Activated CD8-positive, alpha-beta memory T cell treated with anti-CD3 and anti-CD28 coated beads, Interleukin-2, amount 50 U/mL, for 1 hour (primary cell): ENCODE results near the gene MCOLN2.

ENCODE experiments used
- DNase-seq: peaks from one replicate; pipeline ENCODE4 v3.0.0-alpha.2; 2020; ENCODE audit errors: extremely low read depth

The MCOLN2 gene

GRCh38 chr1:84985365-84985764 lies 11.5 kb downstream of the MCOLN2 start:
- no peak for DNase-seq

- no peak for DNase-seq
These were observed 14.5 kb downstream of the MCOLN2 start for GRCh38 chr1:84982395-84982794.

GRCh38 chr1:84975035-84975434 lies 21.9 kb downstream of the MCOLN2 start:
- no peak for DNase-seq

- DNase-seq = no peak
These were observed 23.2 kb downstream of the MCOLN2 start for GRCh38 chr1:84973498-84974334.

GRCh38 chr1:84972377-84972987 lies 24.4 kb downstream of the MCOLN2 start:
- DNase-seq = no peak

- no peak for DNase-seq
These were observed 25.0 kb downstream of the MCOLN2 start for GRCh38 chr1:84971957-84972356.

GRCh38 chr1:84969489-84970250 lies 27.2 kb downstream of the MCOLN2 start:
- no peak for DNase-seq

GRCh38 chr1:84968865-84969264 lies 28.0 kb downstream of the MCOLN2 start:
- DNase-seq = no peak

GRCh38 chr1:84968101-84968500 lies 28.8 kb downstream of the MCOLN2 start:
- DNase-seq = no peak

- DNase-seq = no peak
These were observed 29.2 kb downstream of the MCOLN2 start for GRCh38 chr1:84967666-84968065.

- no peak for DNase-seq
These were observed 33.9 kb downstream of the MCOLN2 start for GRCh38 chr1:84963021-84963420.

- DNase-seq = no peak
These were observed 35.6 kb downstream of the MCOLN2 start for GRCh38 chr1:84961316-84961715.

- DNase-seq = no peak
These were observed 36.5 kb downstream of the MCOLN2 start for GRCh38 chr1:84960371-84960770.

- no peak for DNase-seq
These were observed 37.6 kb downstream of the MCOLN2 start for GRCh38 chr1:84959294-84959693.

- no peak for DNase-seq
These were observed 38.9 kb downstream of the MCOLN2 start for GRCh38 chr1:84957966-84958365.

- no peak for DNase-seq
These were observed 40.3 kb downstream of the MCOLN2 start for GRCh38 chr1:84956655-84957054.

GRCh38 chr1:84956097-84956496 lies 40.8 kb downstream of the MCOLN2 start:
- no peak for DNase-seq

GRCh38 chr1:84949664-84950063 lies 47.2 kb downstream of the MCOLN2 start:
- no peak for DNase-seq

- DNase-seq = no peak
These were observed 49.1 kb downstream of the MCOLN2 start for GRCh38 chr1:84947536-84948410.

GRCh38 chr1:84946631-84947030 lies 50.3 kb downstream of the MCOLN2 start:
- DNase-seq = no peak

GRCh38 chr1:84944767-84945486 lies 52.0 kb downstream of the MCOLN2 start:
- peak; percentile 73 for DNase-seq
